Naive thymus-derived CD8-positive, alpha-beta T cell (primary cell): ENCODE results near the gene CRABP1. TPM values are rescaled to one million over a fixed set of nuclear protein-coding genes. Genes with fewer than 3 reads are reported as not detected.
A peak's percentile ranks its signal among the peaks of the same experiment; 100 is the strongest.

Source experiments
- ATAC-seq, 2 donors: fragments of 150-1000 bp; cut with Tn5 transposase in 1 of 2; sonication (Bioruptor Pico), chemical (Tn5 transposase) in 1 of 2; 1 replicate in 1 of 2; 2 replicates in 1 of 2; pipeline ENCODE4 v1.10.0; 2021; ENCODE audit warnings: mild to moderate bottlenecking in 2 of 2, moderate library complexity in 2 of 2
- POLR2A ChIA-PET: fragments of 350-600 bp; sonication (Branson Sonifier 250); formaldehyde crosslinking; loops from one replicate; lab custom pipeline; 2021; ENCODE audit warnings: antibody characterized with exemption; lab: Charles Lee
- DNase-seq, 10 donors: peaks; one replicate each; pipeline versions ENCODE4 v3.0.0 to v3.0.0-alpha.2; 2020 to 2022
- H3K27ac Mint-ChIP-seq, 10 donors: one replicate each; pipeline ENCODE4 v1.8.0; 2020 to 2022; ENCODE audit warnings: mild to moderate bottlenecking in 10 of 10, mixed read lengths in 10 of 10, moderate library complexity in 4 of 10, inconsistent platforms in 1 of 10
- H3K27me3 Mint-ChIP-seq, 5 donors: one replicate each; pipeline ENCODE4 v1.8.0; 2021 to 2022; ENCODE audit warnings: mixed read lengths in 5 of 5
- H3K36me3 Mint-ChIP-seq, 3 donors: one replicate each; pipeline ENCODE4 v1.8.0; 2020 to 2022; ENCODE audit warnings: mixed read lengths in 3 of 3, mild to moderate bottlenecking in 2 of 3, inconsistent platforms in 1 of 3
- H3K4me1 Mint-ChIP-seq, 4 donors: one replicate each; pipeline ENCODE4 v1.8.0; 2021 to 2022; ENCODE audit warnings: mixed read lengths in 4 of 4
- H3K4me3 Mint-ChIP-seq, 10 donors: one replicate each; pipeline ENCODE4 v1.8.0; 2020 to 2022; ENCODE audit warnings: mild to moderate bottlenecking in 10 of 10, mixed read lengths in 10 of 10, moderate library complexity in 6 of 10, inconsistent platforms in 1 of 10
- H3K9me3 Mint-ChIP-seq, 9 donors: one replicate each; pipeline ENCODE4 v1.8.0; 2020 to 2022; ENCODE audit warnings: mixed read lengths in 9 of 9, mild to moderate bottlenecking in 3 of 9, inconsistent platforms in 1 of 9, moderate library complexity in 1 of 9
- polyA plus RNA-seq, 3 donors: library from polyadenylated mRNA; unstranded; fragments of 300-500 nt; fragmentation: Illumina TruSeq; gene quantifications; one replicate each; pipeline ENCODE4 v1.2.3, GENCODE V29; 2021
- total RNA-seq, 8 experiments: library from RNA in 2 of 8; stranded (reverse) in 2 of 8; gene quantifications; one replicate each; pipeline ENCODE4 v1.2.3 and lab custom pipeline; 2021 to 2026

CRABP1 gene
- total and polyA plus RNA-seq, 5 experiments from 2014 or later: not detected

- no peaks in the 10 kb centered on the region for H3K36me3 Mint-ChIP-seq
- no peaks in the 10 kb centered on the region for H3K4me1 Mint-ChIP-seq
- ATAC-seq (no peak), DNase-seq (no peak)
- H3K27me3 Mint-ChIP-seq: peaks cover 0 to 5% (median 0%) of the 10 kb centered on the region in 5 donors
- no peaks in the 10 kb centered on the region for H3K9me3 Mint-ChIP-seq
- POLR2A ChIA-PET: no interaction called here
- no peak overlapping the region for H3K4me3 Mint-ChIP-seq
- no peak overlapping the region for H3K27ac Mint-ChIP-seq
These were observed 19.0 kb upstream of the CRABP1 start for GRCh38 chr15:78321041-78321570.

GRCh38 chr15:78321786-78322185 is 18.4 kb upstream of the CRABP1 start:
- H3K9me3 Mint-ChIP-seq: no peaks in the 10 kb centered on the region
- DNase-seq (no peak), ATAC-seq (no peak)
- no peaks in the 10 kb centered on the region for H3K4me1 Mint-ChIP-seq
- no peak overlapping the region for H3K4me3 Mint-ChIP-seq
- peaks cover 0 to 5% (median 0%) of the 10 kb centered on the region in 5 donors for H3K27me3 Mint-ChIP-seq
- POLR2A ChIA-PET: no interaction called here
- no peak overlapping the region for H3K27ac Mint-ChIP-seq
- H3K36me3 Mint-ChIP-seq: no peaks in the 10 kb centered on the region

GRCh38 chr15:78322243-78322642 is 17.9 kb upstream of the CRABP1 start:
- H3K4me1 Mint-ChIP-seq: no peaks in the 10 kb centered on the region
- H3K4me3 Mint-ChIP-seq: no peak overlapping the region
- POLR2A ChIA-PET: no interaction called here
- H3K27me3 Mint-ChIP-seq: peaks cover 0 to 5% (median 0%) of the 10 kb centered on the region in 5 donors
- no peaks in the 10 kb centered on the region for H3K36me3 Mint-ChIP-seq
- DNase-seq (peak in 1 of 10 donors; percentile 38), ATAC-seq (no peak)
- H3K9me3 Mint-ChIP-seq: no peaks in the 10 kb centered on the region
- no peak overlapping the region for H3K27ac Mint-ChIP-seq

- H3K4me3 Mint-ChIP-seq: no peak overlapping the region
- POLR2A ChIA-PET: no interaction called here
- H3K27ac Mint-ChIP-seq: no peak overlapping the region
These were observed 17.2 kb upstream of the CRABP1 start for GRCh38 chr15:78322724-78323521.

GRCh38 chr15:78323693-78324092 is 16.5 kb upstream of the CRABP1 start:
- Mint-ChIP-seq H3K4me3 (no peak overlapping the region), H3K27me3 (no peaks in the 10 kb centered on the region), H3K9me3 (no peaks in the 10 kb centered on the region), H3K4me1 (no peaks in the 10 kb centered on the region), H3K27ac (no peak overlapping the region), H3K36me3 (no peaks in the 10 kb centered on the region)
- ATAC-seq (no peak), DNase-seq (peak in 1 of 10 donors; percentile 28)
- POLR2A ChIA-PET: no interaction called here

More at GRCh38 chr15:78322724-78323521, 17.2 kb upstream of the CRABP1 start:
- Mint-ChIP-seq H3K27me3 (no peaks in the 10 kb centered on the region), H3K9me3 (no peaks in the 10 kb centered on the region), H3K36me3 (no peaks in the 10 kb centered on the region), H3K4me1 (no peaks in the 10 kb centered on the region)
- no peak for ATAC-seq
- DNase-seq: peak in 1 of 10 donors; percentile 45

GRCh38 chr15:78324144-78324543 is 16.0 kb upstream of the CRABP1 start:
- ATAC-seq (no peak), DNase-seq (peak in 1 of 10 donors; percentile 38)
- no peaks in the 10 kb centered on the region for H3K9me3 Mint-ChIP-seq
- POLR2A ChIA-PET: no interaction called here
- H3K4me1 Mint-ChIP-seq: no peaks in the 10 kb centered on the region
- no peaks in the 10 kb centered on the region for H3K36me3 Mint-ChIP-seq
- no peak overlapping the region for H3K4me3 Mint-ChIP-seq
- H3K27ac Mint-ChIP-seq: no peak overlapping the region
- H3K27me3 Mint-ChIP-seq: no peaks in the 10 kb centered on the region

GRCh38 chr15:78325092-78325843 is 14.9 kb upstream of the CRABP1 start:
- ATAC-seq (no peak), DNase-seq (peak in 1 of 10 donors; percentile 26)
- Mint-ChIP-seq H3K4me3 (no peak overlapping the region), H3K27me3 (peaks cover 0 to 2% (median 0%) of the 10 kb centered on the region in 5 donors), H3K36me3 (no peaks in the 10 kb centered on the region), H3K9me3 (no peaks in the 10 kb centered on the region), H3K27ac (no peak overlapping the region), H3K4me1 (no peaks in the 10 kb centered on the region)
- POLR2A ChIA-PET: no interaction called here

- POLR2A ChIA-PET: interaction anchor here (0.7 kb wide), 1 partner anchor 42 kb away, joined by 3 read pairs; no protein-coding TSS in a partner anchor
- Mint-ChIP-seq H3K27me3 (peaks cover 0 to 2% (median 0%) of the 10 kb centered on the region in 5 donors), H3K36me3 (no peaks in the 10 kb centered on the region), H3K9me3 (no peaks in the 10 kb centered on the region), H3K4me3 (no peak overlapping the region), H3K27ac (no peak overlapping the region), H3K4me1 (no peaks in the 10 kb centered on the region)
- no peak for DNase-seq
- no peak for ATAC-seq
These were observed 12.7 kb upstream of the CRABP1 start for GRCh38 chr15:78327466-78327865.

- POLR2A ChIA-PET: no interaction called here
- Mint-ChIP-seq H3K27me3 (peaks cover 0 to 5% (median 0%) of the 10 kb centered on the region in 5 donors), H3K9me3 (no peaks in the 10 kb centered on the region), H3K36me3 (no peaks in the 10 kb centered on the region), H3K4me1 (no peaks in the 10 kb centered on the region), H3K27ac (peak overlapping the region in 1 of 10 donors; percentile 8), H3K4me3 (no peak overlapping the region)
- ATAC-seq (no peak), DNase-seq (no peak)
These were observed 10.5 kb upstream of the CRABP1 start for GRCh38 chr15:78329625-78330024.

GRCh38 chr15:78334845-78335244 is 5.3 kb upstream of the CRABP1 start:
- peaks cover 0 to 2% (median 0%) of the 10 kb centered on the region in 9 donors for H3K9me3 Mint-ChIP-seq
- no peak overlapping the region for H3K27ac Mint-ChIP-seq
- POLR2A ChIA-PET: no interaction called here
- ATAC-seq (no peak), DNase-seq (no peak)
- peaks cover 0 to 4% (median 0%) of the 10 kb centered on the region in 4 donors for H3K4me1 Mint-ChIP-seq
- H3K27me3 Mint-ChIP-seq: peaks cover 14 to 25% (median 20%) of the 10 kb centered on the region in 5 donors
- no peaks in the 10 kb centered on the region for H3K36me3 Mint-ChIP-seq
- no peak overlapping the region for H3K4me3 Mint-ChIP-seq

GRCh38 chr15:78335985-78336384 is 4.2 kb upstream of the CRABP1 start:
- ATAC-seq (no peak), DNase-seq (peak in 1 of 10 donors; percentile 7)
- Mint-ChIP-seq H3K27me3 (peaks cover 14 to 36% (median 20%) of the 10 kb centered on the region in 5 donors), H3K4me3 (no peak overlapping the region), H3K4me1 (peaks cover 0 to 6% (median 0%) of the 10 kb centered on the region in 4 donors), H3K9me3 (peaks cover 0 to 2% (median 0%) of the 10 kb centered on the region in 9 donors), H3K36me3 (no peaks in the 10 kb centered on the region), H3K27ac (no peak overlapping the region)
- POLR2A ChIA-PET: no interaction called here

GRCh38 chr15:78338781-78339180 is 1.4 kb upstream of the CRABP1 start:
- peaks cover 0 to 2% (median 0%) of the 10 kb centered on the region in 9 donors for H3K9me3 Mint-ChIP-seq
- ATAC-seq: no peak
- H3K27ac Mint-ChIP-seq: no peak overlapping the region
- peak in 1 of 10 donors; percentile 11 for DNase-seq
- H3K27me3 Mint-ChIP-seq: peaks cover 11 to 53% (median 23%) of the 10 kb centered on the region in 5 donors
- POLR2A ChIA-PET: no interaction called here
- H3K4me1 Mint-ChIP-seq: peaks cover 0 to 6% (median 0%) of the 10 kb centered on the region in 4 donors
- H3K4me3 Mint-ChIP-seq: no peak overlapping the region
- no peaks in the 10 kb centered on the region for H3K36me3 Mint-ChIP-seq

GRCh38 chr15:78339559-78339958 is 594 bp upstream of the CRABP1 start:
- peaks cover 11 to 53% (median 23%) of the 10 kb centered on the region in 5 donors for H3K27me3 Mint-ChIP-seq

More at GRCh38 chr15:78339559-78339958, 594 bp upstream of the CRABP1 start:
- Mint-ChIP-seq H3K36me3 (no peaks in the 10 kb centered on the region), H3K9me3 (peaks cover 0 to 2% (median 0%) of the 10 kb centered on the region in 9 donors), H3K4me1 (peaks cover 0 to 6% (median 0%) of the 10 kb centered on the region in 4 donors), H3K27ac (no peak overlapping the region), H3K4me3 (peak overlapping the region in 1 of 10 donors; percentile 12)
- no peak for ATAC-seq
- POLR2A ChIA-PET: no interaction called here
- peak in 1 of 10 donors; percentile 30 for DNase-seq
